C4-2B (cell line): ENCODE data around the gene TBCE.

ENCODE experiments used
- H3K27ac ChIP-seq: fragments of 450-650 bp; 2 replicates; pipeline ENCODE4 v1.5.1; 2017
- ZFX ChIP-seq: fragments of 450-650 bp; IDR thresholded peaks from 2 replicates; pipeline ENCODE4 v1.6.1; 2017
- TF ChIP-seq, protein P1 (sequence below): fragments of 450-650 bp; conservative IDR thresholded peaks from 2 replicates; pipeline ENCODE4 v1.5.1; 2017; ENCODE audit warnings: mild to moderate bottlenecking

Gene TBCE, protein sequence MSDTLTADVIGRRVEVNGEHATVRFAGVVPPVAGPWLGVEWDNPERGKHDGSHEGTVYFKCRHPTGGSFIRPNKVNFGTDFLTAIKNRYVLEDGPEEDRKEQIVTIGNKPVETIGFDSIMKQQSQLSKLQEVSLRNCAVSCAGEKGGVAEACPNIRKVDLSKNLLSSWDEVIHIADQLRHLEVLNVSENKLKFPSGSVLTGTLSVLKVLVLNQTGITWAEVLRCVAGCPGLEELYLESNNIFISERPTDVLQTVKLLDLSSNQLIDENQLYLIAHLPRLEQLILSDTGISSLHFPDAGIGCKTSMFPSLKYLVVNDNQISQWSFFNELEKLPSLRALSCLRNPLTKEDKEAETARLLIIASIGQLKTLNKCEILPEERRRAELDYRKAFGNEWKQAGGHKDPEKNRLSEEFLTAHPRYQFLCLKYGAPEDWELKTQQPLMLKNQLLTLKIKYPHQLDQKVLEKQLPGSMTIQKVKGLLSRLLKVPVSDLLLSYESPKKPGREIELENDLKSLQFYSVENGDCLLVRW

GRCh38 chr1:235367000-235367908 lies at the start of gene TBCE:
Gene TBCE (plus strand): TSS chr1:235367427. CDS start chr1:235380050, 12,623 bp downstream.
- peak; percentile 55; the same call in 1 of the 2 replicates for TF ChIP-seq ZFX
- TF ChIP-seq, protein P1, sequence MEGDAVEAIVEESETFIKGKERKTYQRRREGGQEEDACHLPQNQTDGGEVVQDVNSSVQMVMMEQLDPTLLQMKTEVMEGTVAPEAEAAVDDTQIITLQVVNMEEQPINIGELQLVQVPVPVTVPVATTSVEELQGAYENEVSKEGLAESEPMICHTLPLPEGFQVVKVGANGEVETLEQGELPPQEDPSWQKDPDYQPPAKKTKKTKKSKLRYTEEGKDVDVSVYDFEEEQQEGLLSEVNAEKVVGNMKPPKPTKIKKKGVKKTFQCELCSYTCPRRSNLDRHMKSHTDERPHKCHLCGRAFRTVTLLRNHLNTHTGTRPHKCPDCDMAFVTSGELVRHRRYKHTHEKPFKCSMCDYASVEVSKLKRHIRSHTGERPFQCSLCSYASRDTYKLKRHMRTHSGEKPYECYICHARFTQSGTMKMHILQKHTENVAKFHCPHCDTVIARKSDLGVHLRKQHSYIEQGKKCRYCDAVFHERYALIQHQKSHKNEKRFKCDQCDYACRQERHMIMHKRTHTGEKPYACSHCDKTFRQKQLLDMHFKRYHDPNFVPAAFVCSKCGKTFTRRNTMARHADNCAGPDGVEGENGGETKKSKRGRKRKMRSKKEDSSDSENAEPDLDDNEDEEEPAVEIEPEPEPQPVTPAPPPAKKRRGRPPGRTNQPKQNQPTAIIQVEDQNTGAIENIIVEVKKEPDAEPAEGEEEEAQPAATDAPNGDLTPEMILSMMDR, result no peak

DNA sequence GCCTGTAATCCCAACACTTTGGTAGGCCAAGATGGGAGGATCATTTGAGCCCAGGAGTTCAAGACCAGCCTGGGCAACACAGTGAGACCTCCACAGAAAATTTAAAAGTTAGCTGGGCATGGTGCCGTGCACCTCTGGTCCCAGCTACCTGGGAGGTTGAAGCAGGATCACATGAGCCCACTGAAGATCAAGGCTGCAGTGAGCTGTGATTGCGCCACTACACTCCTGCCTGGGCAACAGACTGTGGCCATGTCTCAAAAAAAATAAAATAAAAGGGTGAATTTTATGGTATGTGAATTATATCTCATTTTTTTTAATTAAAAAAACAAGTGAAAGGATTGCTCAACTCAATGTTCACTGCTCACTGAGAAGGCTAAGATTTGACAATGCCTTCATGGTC lies 48.0 kb upstream of the TBCE start:
- H3K27ac ChIP-seq, result no peak overlapping the region
- TF ChIP-seq, protein P1, result no peak
- no peak for TF ChIP-seq ZFX

More at GRCh38 chr1:235367000-235367908, at the start of gene TBCE:
- peak within 1 kb of the TSS; percentile 76 for H3K27ac ChIP-seq

- no peak for TF ChIP-seq ZFX
- TF ChIP-seq, protein P1, result no peak
- no peak overlapping the region for H3K27ac ChIP-seq
Measured at GRCh38 chr1:235320521-235321179, 46.6 kb upstream of the TBCE start.

GRCh38 chr1:235324296-235324695 lies 42.9 kb upstream of the TBCE start:
- TF ChIP-seq, protein P1, result no peak
- no peak for TF ChIP-seq ZFX
- H3K27ac ChIP-seq, result no peak overlapping the region

DNA sequence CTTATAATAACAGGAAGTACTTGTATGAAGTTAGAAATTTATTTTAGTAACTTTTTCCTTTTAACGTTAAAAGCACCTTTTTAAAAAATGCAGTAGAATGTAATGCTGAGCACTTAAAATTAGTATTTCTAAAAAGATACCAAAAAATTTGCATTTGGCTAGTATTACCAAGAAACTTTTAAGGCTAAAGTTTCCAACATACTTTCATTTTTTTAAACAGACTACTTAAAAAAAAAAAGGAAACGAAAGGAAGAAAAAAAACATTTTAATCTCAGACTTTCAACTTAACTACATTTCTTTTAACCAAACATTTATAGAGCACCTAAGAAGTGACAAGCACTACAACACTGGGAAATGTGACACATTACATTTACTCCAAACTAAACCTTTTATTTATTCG lies 42.1 kb upstream of the TBCE start:
- no peak overlapping the region for H3K27ac ChIP-seq
- no peak for TF ChIP-seq ZFX
- TF ChIP-seq, protein P1, result no peak

DNA sequence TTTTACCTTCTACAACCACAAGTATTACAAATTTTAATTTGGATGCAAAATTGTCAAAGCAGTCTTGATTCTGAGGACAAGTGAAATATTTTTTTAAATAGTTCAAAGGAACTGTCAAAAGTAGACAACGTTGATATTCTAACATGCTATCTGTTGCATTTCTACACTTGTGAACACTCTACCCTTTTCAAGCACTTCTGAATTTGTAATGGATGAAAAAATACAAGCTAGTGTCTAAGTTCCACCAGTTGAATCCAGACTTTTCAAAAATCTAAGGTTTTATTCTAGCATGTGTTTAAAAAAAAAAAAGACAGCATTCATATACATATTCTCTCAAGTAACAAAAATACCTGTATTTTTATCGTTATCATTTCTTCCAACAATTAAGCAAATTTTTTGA lies 41.4 kb upstream of the TBCE start:
- no peak overlapping the region for H3K27ac ChIP-seq
- TF ChIP-seq, protein P1, result no peak
- TF ChIP-seq ZFX, result no peak
